Stimulated activated CD8-positive, alpha-beta memory T cell treated with anti-CD3 and anti-CD28 coated beads, Interleukin-2, amount 100 ng/mL, for 48 hours (primary cell): ENCODE data around the gene CWF19L1.
A peak's percentile ranks its signal among the peaks of the same experiment; 100 is the strongest.

ENCODE experiments used
- DNase-seq, 2 donors: peaks; one replicate each; pipeline ENCODE4 v3.0.0-alpha.2; 2020; ENCODE audit warnings: low read depth in 2 of 2

CWF19L1 gene

DNA sequence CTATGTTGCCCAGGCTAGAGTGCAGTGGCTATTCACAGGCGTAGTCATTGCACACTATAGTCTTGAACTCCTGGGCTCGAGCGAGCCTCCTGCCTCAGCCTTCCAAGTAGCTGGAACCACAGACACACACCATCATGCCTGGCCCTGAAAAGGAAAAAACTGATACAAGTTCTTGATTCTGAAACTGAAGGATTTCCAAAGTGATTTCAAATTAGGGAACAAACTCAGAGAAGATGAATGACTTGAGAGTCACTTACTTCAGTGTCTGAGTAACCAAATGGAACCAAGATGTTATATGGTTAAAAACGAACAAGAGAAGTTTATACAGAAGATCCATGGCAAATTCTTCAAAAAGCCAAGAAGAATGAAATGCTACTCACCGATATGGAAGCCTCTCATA is 14.4 kb downstream of the CWF19L1 start:
- DNase-seq: no peak

DNA sequence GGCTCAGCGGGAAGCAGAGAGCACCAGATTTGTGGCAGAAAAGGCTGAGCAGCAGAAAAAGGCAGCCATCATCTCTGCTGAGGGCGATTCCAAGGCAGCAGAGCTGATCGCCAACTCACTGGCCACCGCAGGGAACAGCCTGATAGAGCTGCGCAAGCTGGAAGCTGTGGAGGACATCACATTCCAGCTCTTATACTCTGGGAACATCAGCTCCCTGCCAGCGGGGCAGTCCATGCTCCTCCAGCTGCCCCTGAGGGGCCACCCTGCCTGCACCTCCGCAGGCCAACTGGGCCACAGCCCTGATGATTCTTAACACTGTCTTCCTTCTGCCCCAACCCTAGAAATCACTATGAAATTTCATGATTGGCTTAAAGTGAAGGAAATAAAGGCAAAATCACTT is 18.6 kb downstream of the CWF19L1 start:
- DNase-seq: no peak

DNA sequence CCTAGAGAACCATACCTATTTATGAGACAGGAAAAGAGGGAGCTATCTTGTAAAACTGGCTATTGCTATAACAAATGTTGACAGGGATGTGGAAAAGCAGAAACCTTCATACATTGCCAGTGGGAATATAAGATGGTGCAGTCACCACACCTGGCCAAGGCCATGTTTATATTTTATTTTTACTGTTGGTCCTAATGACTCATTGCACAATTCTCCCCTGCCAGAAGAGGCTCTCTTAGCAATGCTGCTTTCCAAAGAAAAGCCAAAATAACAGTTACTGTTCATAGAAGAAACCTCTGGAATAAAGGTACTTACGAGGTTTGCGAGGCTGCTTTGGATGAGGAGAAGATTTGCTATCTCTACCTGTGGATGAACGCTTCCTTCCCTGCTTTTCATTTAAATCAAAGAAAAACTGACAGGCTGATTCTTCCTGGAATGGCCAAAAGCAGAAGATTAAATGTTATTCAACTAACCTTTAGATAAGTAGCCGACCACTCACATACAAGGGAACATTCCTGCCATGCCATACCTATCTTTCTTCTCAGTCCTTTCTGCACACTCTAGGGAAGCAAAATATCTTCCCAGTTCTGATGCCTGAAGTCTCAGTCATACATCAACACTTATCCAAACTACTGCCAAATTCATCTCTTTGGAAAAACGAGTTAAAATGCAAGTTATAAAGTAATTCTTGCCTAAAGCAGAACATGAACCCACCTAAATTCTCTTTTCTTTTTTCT is 21.8 kb downstream of the CWF19L1 start:
- DNase-seq: no peak

DNA sequence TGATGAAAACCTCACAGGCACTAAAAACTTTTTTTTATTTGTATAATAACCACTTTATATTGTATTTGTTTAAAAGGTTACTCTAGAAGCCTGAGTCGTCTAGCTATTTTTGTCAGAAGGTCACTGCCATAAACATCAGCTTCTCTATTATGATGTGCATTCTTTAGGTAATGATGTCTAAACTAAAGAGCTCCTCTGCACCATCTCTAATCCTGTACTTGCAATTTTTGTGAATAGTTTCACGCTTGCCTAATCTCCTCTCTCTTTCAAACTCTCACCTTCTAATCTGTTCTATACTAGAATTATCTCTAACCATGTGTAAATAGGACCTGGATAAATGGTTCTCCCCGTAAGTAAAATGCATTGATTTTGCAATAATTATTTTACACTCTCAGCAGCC is 27.6 kb downstream of the CWF19L1 start:
- no peak for DNase-seq

DNA sequence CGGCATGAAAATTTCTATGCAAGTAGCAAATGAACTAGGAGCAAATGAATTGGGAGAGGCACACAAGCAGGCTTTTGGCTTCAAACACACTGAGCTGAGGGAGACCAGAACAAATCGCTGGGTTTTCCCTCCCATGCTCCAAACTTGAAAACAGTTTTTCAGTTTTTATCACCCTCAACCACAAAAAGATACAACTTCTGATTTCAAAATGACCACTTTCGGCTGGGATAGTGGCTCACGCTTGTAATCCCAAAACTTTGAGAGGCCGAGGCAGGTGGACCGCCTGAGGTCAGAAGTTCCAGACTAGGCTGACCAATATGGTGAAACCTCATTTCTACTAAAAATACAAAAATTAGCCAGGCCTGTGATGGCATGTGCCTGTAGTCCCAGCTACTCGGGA is 29.0 kb downstream of the CWF19L1 start:
- DNase-seq: no peak

DNA sequence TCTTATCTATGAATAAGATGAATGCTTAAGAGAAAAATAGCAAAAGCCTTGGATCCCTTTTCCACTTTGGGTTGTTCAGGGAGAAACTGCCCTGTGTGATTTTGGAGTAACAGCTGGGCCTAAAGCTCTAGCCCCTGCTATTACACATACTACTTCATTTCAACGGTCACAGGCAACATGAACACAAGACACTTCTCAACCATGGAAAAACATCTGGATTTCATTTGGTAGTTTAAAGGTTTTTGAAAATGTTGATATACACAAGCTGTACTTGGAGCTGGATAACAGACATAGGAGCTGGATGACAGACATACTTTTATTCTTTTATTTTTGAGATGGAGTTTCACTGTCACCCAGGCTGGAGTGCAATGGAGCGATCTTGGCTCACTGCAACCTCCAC is 35.3 kb downstream of the CWF19L1 start:
- no peak for DNase-seq

DNA sequence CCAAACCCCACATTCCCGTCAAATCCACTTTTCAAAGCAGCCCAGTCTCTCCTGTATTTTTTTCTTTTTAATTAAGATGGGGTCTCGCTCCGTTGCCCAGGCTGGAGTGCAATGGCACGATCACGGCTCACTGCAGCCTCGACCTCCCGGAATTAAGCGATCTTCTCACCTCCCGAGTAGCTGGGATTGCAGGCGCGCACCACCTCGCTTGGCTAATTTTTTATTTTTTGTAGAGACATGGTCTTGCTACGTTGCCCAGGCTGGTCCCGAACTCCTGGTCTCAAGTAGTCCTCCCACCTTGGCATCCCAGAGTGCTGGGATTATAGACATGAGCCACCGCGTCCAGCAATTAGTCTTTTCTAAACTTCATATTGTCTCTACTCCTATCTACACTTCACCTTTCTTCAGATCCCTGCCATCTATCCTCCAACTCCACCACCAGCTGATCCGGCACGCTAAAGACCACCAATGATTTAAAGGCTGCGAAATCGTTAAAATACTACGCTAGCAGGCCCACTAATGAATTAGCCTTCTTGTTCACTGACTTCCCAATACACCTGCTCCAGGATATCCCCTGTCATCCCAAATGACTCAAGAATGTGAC is 37.5 kb downstream of the CWF19L1 start:
- DNase-seq: no peak

DNA sequence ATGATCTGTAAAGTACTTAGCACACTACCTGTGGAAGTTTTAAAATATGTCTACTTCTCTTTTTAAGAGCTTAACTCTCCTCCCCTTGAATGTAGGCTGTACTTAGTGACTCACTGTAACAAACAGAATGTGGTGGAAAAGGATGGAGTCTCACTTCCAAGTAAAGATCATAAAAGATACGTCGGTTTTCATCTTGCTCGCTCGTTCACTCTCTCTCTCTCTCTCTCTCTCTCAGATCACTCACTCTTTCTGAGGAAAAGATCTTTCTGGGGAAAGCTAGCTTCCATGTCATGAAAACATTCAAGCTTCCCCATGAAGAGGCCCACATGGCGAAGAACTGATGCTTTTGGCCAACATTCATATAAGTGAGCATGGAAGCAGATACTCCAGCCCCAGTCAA is 43.6 kb downstream of the CWF19L1 start:
- no peak for DNase-seq

DNA sequence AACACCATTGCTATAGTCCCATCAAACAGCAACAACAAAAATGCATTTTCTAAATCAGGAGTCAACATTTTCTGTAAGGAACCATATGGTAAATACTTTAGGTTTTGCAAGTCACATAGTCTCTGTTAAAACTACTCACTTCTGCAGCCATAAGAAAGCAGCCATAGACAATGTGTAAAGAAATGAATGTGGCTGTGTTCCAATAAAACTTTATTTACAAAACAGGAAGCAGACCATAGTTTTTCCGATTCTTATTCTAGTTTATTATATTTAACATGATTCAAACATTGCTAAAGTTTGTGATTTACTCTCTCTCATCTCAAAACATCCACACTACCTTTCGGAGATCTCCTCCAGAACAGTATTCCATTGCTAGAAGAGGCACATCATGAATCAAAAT is 44.9 kb downstream of the CWF19L1 start:
- no peak for DNase-seq

DNA sequence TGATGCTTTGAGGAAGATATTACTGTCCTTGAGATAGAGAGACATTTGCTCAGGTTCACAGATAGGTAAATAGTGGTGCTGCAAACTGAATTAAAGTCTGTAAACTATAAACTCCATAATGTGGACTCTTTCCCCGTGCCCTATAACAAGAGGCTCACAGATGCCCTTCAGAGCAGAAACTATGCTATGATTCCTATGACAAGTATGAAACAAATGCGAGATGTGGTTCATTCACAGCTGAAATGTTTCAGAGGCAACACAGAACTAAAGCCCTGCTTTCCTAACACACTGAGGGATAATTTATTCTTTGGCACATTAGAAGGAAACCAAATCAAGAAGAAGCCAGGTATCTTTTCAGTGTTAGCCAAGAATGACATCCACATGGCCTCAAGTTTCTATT is 51.4 kb downstream of the CWF19L1 start:
- no peak for DNase-seq

DNA sequence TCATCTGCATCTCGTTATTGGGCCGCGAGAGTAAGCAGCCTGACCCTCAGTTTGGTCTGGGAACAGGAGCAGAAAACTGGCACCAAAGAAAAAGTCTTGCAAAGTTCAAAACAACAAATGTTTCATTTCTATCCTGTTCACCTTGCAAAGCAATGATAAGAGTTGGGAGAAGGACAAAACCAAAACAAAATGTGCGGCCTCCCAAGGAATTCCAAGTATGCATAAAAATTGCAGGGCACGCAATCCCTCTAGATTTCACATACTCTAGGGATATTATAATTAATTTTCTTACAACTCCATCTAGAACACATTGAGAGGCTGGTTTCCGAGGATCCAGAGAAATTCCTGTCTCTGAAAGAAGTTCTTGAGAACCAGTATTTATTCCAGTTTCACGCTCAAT is 58.1 kb downstream of the CWF19L1 start:
- no peak for DNase-seq

DNA sequence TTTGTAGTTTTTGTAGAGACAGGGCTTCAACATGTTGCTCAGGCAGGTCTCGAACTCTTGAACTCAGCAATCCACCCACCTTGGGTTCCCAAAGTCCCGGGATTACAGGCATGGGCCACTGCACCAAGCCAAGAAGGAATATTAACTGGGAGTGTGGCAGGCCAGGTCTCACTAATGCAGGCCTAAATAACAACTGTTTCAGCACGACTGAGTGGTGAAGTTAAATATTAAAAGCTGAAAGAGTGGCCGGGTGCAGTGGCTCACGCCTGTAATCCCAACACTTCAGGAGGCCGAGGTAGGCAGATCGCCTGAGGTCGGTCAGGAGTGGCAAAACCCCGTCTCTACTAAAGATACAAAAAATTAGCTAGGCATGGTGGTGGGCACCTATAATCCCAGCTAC is 59.2 kb downstream of the CWF19L1 start:
- no peak for DNase-seq

DNA sequence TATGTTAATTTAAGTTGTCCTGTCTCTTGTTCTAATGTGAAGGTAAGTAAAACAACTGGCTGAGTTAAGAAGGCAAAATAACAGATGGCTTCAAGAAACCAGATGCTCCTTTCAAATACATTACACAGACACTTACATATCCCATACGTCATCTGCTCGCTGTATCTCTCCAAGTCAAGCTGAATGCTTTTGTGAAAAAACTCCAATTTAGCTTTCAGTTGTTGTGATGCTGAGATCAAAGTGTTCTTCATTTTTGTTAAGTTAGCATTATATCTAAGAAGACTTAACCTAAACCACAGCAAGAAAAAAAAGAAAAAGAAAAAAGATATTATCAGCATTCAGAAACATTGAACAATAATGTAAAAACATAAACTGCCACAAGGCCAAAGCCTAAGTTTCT is 63.1 kb downstream of the CWF19L1 start:
- no peak for DNase-seq

DNA sequence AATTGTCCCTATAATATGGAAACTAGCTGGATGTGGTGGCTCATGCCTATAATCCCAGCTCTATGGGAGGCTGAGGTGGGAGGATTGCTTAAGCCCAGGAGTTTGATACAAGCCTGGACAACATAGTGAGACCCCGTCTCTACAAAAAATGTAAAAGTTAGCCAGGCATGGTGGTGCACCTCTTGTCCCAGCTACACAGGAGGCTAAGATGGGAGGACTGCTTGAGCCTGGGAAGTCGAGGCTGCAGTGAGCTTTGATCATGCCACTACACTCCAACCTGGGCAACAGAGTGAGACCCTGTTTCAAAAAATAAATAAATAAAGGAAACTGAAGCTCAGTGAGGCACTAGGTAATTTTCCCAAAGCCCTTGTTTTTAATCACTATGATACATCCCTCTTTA is 65.9 kb downstream of the CWF19L1 start:
- no peak for DNase-seq

DNA sequence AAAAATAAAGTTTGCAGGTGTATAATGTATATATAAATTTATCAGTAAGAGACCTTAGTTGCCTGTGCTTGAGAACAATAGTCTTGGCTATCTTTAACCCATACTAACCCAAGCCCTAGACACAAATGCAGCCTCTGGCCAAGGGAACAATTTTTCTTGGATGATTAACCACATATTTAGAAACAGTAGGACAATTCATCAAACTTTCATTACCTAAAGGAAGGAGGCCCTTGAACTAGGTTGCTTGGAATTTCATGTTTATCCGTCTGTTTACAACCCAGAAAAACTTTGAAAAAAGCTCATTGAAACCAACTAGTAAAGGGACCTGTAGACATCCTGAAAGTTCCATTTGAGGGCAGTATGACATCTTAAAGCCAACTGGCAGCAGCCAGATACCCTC is 72.7 kb downstream of the CWF19L1 start:
- no peak for DNase-seq

DNA sequence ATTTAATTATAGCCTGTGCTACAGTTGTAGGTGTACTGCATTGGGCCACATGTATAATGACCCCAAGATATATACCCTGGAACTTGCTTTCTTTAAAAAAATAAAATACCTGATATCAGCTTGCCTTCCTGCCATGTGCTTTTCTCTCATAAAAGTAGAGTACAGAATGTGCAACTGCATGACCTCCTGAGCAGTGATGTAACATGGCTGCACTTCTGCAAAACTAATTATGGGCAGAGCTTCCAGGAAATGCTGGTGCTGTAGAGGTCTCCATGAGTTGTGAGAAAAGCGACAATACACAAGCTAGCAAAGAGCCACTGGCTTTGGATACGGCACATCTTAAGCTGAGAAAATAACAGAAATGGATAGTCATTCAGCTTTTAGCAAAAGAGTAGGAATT is 75.1 kb downstream of the CWF19L1 start:
- no peak for DNase-seq

DNA sequence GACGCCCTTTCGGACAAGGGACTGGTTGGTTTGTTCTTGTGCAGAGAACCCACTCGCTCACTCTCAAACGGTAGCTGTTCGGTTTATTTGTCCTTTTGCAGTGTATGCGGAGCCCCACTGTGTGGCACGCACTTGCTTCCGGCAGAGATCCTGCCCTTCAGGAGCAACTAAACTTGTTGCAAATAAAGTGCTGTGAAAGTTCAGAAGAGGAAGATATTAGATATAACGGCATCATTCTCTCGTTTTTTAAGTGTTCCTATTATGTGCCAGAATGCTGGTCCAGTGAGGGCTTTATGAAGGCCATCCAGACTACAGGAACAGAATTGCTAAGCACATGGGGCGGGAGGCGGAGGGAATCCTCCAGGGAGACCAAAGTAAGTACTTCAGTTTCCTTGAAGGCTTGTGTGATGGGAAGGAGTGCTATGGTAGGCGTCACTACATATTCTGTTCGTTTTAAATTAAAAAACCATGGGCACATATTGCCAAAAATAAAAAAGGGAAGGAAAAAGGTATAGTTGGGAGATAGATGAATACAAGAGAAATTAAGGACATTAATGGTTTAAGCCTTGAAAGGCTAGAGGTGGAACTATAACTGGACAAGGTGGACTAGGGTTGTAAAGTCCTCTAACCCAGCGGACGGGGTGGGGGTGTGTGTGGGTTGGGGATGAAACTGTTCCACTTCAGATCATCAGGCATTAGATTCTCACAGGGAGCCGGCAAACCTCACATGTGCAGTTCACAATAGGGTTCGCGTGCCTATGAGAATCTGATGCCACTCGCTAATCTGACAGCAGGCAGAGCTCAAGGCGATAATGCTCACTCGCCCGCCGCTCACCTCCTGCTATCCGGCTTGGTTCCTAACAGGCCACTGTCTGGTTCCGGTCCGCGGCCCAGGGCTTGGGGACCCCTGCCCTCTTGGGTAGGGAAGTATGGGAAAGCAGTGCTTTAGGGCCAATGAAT is 80.9 kb downstream of the CWF19L1 start:
- peak in 1 of 2 donors; percentile 28 for DNase-seq

DNA sequence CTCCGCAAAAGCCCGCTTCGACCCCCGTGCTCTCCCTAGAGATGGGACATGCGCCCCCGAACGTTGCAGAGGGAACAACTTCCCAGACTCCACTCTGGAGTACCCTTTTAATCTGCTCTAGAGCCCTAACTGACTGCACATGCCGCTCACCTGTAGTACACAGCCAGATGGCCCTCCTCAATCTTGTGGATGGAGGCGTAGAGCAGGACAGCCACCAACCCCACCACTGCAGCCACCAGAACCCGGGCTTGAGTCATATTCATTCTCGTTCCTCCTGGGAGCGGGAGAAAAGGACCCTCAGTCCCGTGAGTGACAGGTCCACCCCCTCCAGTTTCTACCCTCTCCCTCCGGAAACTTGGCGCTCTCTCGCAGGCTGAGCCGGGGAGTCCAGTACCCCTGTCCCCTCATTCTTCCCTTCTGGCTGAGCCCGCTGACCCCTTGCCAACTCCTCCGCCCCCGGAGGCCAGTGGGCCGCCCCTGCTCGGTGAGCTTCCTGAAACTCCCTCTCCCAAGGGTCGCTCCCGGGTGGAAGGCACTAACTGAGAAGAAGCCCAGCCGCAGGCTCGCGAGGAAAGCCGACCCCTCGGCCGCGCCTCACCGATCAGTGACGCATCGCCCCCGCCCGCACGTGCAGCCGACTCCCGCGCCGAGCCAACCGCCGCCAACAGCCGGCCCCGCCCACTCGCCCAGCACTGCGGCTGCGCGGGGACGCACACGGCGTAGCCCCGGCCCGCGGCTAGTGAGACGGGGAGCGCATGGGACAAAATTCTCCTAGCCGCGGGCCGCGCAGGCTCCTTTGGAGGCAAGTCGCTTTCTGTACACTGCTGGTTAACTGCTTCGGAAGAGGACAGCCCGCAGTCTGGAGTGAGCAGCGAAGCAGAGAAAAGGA is 81.8 kb downstream of the CWF19L1 start, which contains the start of gene ERLIN1:
Gene ERLIN1 (minus strand): TSS at position 666 of the 889 bp plus-strand sequence. CDS start 403 bp downstream, at position 263.
- DNase-seq: peak; percentile 89 to 96

DNA sequence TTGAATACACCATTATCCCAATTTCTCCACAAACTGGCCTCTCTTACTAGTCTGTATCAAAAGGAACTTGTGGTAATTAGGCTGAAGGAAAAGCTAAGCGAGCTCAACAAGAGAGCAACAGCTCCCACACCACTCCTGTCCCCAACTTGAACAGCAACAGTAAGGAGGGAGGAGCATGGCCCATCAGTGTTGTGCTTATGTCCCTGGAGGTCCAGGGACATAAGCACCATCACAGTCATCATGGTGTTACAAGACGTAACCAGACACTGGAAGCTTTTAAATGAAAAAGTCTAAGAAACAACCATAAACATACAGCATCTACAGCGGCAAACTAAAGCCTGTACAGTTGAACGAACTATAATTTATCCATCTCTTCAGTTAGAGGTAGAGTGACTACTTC is 82.6 kb downstream of the CWF19L1 start:
- DNase-seq: no peak

DNA sequence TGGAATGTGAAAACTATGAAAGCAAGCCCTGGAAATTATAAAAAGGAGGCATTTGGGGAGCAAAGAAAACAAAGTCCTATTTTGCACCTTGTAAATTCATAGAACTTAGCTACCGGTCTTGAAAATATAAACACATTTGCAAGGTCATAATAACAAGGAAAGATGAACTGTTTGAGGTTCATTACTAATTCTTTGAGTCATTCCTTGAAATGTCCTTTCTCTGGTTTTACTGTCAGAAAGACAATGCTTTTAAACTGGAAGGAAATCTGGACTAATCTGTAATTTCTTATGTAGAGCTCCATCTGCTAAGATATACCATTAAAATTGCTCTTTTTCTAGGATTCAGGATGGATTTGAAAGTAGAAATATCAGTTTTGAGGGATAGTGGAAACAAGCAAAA is 83.0 kb downstream of the CWF19L1 start:
- no peak for DNase-seq

DNA sequence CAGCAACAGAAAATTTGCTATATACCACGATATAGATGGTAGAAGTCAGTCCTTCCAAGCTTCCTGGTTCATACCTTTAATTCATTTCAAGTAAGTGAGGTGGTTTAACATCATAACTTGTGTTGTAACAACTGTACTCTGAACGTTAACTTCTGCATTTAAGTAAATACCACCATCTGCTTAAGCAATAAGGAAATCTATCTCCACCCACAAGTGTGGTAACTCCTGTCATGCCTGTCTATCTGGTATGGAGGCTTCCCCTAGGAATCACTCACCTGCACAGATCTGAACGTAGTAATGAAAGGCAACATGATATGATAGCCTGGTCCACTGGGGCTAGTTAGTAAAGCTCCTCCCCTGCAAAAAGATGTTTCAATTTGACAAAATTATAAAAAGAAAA is 84.0 kb downstream of the CWF19L1 start:
- no peak for DNase-seq

DNA sequence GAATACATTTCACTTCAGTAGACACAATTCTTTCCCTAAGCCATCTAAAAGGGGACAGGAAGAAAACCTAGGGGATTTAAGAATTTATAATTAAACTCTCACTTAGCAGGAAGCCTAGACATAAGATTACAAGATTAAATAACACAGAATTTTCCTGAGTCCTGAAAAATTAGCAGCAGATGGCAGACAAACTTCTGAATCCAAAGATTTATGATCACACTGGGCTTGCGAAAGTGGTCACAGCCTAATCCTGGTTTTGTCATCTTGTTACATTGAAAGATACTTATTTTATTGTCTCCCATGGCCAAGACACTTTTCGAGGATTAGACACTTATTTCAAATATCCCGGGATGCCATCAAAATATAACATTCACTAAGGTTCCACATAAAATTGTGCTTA is 84.5 kb downstream of the CWF19L1 start:
- no peak for DNase-seq
